Neutrophil (primary cell): Measurements from ENCODE around the gene GMDS.

Experiments
- H3K27ac ChIP-seq: fragments of 200-600 bp; sonication (generic); 2 replicates; pipeline ENCODE4 v1.5.1; 2016; ENCODE audit warnings: mild to moderate bottlenecking, moderate library complexity
- H3K27me3 ChIP-seq: fragments of 200-600 bp; sonication (generic); 2 replicates; pipeline ENCODE4 v1.6.0; 2016; ENCODE audit warnings: mild to moderate bottlenecking
- H3K36me3 ChIP-seq: fragments of 200-600 bp; sonication (generic); 2 replicates; pipeline ENCODE4 v1.5.1; 2017
- H3K4me1 ChIP-seq, 2 experiments: fragments of 200-600 bp in 1 of 2; sonication (generic) in 1 of 2; 1 replicate in 1 of 2; 2 replicates in 1 of 2; pipeline versions ENCODE4 v1.5.1 to v1.6.1; 2013 to 2016; ENCODE audit warnings: low read depth in 1 of 2, low read length in 1 of 2, mild to moderate bottlenecking in 1 of 2, moderate library complexity in 1 of 2; ENCODE audit not compliant: control insufficient read depth in 1 of 2, insufficient read depth in 1 of 2
- H3K4me3 ChIP-seq, 2 experiments: fragments of 200-600 bp in 1 of 2; sonication (generic) in 1 of 2; 1 replicate in 1 of 2; 2 replicates in 1 of 2; pipeline ENCODE4 v1.5.1; 2013 to 2016; ENCODE audit warnings: low read depth in 1 of 2, low read length in 1 of 2, mild to moderate bottlenecking in 1 of 2, moderate library complexity in 1 of 2
- H3K9me3 ChIP-seq: fragments of 200-600 bp; sonication (generic); 2 replicates; pipeline ENCODE4 v1.5.1; 2016
- TF ChIP-seq, protein P1 (sequence below): fragments of 200-600 bp; sonication (generic); IDR thresholded peaks from 2 replicates; pipeline ENCODE4 v1.5.1; 2016; ENCODE audit warnings: antibody characterized with exemption

Gene GMDS

GRCh38 chr6:2116496-2116895 is 128.9 kb downstream of the GMDS start:
- H3K36me3 ChIP-seq, result no peaks in the 10 kb centered on the region
- no peaks in the 10 kb centered on the region for H3K4me1 ChIP-seq
- no peak overlapping the region for H3K4me3 ChIP-seq
- no peak overlapping the region for H3K27ac ChIP-seq
- no peaks in the 10 kb centered on the region for H3K9me3 ChIP-seq
- TF ChIP-seq, protein P1, sequence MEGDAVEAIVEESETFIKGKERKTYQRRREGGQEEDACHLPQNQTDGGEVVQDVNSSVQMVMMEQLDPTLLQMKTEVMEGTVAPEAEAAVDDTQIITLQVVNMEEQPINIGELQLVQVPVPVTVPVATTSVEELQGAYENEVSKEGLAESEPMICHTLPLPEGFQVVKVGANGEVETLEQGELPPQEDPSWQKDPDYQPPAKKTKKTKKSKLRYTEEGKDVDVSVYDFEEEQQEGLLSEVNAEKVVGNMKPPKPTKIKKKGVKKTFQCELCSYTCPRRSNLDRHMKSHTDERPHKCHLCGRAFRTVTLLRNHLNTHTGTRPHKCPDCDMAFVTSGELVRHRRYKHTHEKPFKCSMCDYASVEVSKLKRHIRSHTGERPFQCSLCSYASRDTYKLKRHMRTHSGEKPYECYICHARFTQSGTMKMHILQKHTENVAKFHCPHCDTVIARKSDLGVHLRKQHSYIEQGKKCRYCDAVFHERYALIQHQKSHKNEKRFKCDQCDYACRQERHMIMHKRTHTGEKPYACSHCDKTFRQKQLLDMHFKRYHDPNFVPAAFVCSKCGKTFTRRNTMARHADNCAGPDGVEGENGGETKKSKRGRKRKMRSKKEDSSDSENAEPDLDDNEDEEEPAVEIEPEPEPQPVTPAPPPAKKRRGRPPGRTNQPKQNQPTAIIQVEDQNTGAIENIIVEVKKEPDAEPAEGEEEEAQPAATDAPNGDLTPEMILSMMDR, result no peak
- no peaks in the 10 kb centered on the region for H3K27me3 ChIP-seq

DNA sequence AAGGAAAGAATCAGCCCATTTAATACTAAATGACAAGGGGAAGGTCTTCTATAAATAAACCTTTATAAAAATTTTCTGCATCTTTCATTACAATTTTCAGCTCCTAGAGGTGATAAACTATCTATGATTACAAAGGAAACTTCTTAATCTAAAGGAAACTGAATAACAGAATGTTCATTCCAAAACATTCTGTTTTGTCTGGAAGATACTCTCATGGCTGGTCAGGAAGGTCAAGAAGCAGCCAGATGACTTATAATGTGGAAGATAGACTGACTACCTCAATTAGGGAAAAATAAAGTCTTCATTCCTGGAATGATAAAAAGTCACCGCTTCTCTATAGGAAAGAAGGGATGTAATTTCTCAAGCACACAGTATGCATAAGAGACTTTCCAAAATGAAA is 131.3 kb downstream of the GMDS start:
- Histone ChIP-seq H3K4me1 (no peaks in the 10 kb centered on the region), H3K27ac (no peak overlapping the region), H3K36me3 (no peaks in the 10 kb centered on the region), H3K9me3 (no peaks in the 10 kb centered on the region), H3K27me3 (no peaks in the 10 kb centered on the region), H3K4me3 (no peak overlapping the region)
- TF ChIP-seq, protein P1, result no peak

GRCh38 chr6:2111162-2111677 is 134.2 kb downstream of the GMDS start:
- Histone ChIP-seq H3K27ac (no peak overlapping the region), H3K36me3 (no peaks in the 10 kb centered on the region), H3K27me3 (no peaks in the 10 kb centered on the region), H3K4me1 (no peaks in the 10 kb centered on the region), H3K4me3 (no peak overlapping the region), H3K9me3 (no peaks in the 10 kb centered on the region)
- TF ChIP-seq, protein P1, result no peak

- H3K9me3 ChIP-seq, result no peaks in the 10 kb centered on the region
- no peaks in the 10 kb centered on the region for H3K27me3 ChIP-seq
- H3K4me1 ChIP-seq, result no peaks in the 10 kb centered on the region
- no peak overlapping the region for H3K4me3 ChIP-seq
- TF ChIP-seq, protein P1, result no peak
- H3K27ac ChIP-seq, result no peak overlapping the region
- no peaks in the 10 kb centered on the region for H3K36me3 ChIP-seq
Measured at GRCh38 chr6:2110504-2110903, 134.9 kb downstream of the GMDS start.

DNA sequence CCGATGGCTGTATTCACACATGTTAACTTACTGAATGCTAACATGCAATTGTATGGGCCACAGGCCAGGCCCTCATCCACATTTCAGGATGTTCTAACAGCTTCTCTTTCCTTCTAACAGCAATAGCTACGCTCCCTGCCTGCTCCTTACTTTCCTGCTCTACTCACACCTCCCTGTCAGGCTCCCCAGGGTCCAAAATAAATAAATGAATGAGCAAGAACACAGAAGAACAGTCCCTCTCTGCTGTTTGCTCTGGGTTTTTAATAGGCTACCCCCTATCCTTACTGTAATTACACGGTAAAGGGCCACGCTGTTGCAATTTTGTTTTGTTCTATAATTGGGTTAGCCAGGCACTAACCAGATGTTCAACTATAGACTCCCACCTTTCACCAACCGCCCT is 135.6 kb downstream of the GMDS start:
- Histone ChIP-seq H3K4me3 (no peak overlapping the region), H3K4me1 (no peaks in the 10 kb centered on the region), H3K9me3 (no peaks in the 10 kb centered on the region), H3K27me3 (no peaks in the 10 kb centered on the region), H3K36me3 (no peaks in the 10 kb centered on the region), H3K27ac (no peak overlapping the region)
- TF ChIP-seq, protein P1, result no peak
